Spinal cord (tissue), 10 donors: ENCODE data around the gene RIMKLB. TPM values are rescaled to one million over a fixed set of nuclear protein-coding genes. Genes with fewer than 3 reads are reported as not detected.
A peak's percentile ranks its signal among the peaks of the same experiment; 100 is the strongest.

Experiments used
- DNase-seq, 6 donors: peaks; one replicate each; pipeline versions ENCODE4 v3.0.0 to v3.0.0-alpha.2; 2013 to 2015; ENCODE audit warnings: low spot score in 6 of 6, low read depth in 4 of 6
- H3K27ac ChIP-seq: one replicate; pipeline ENCODE4 v1.5.1; 2013; ENCODE audit warnings: low read depth, low read length, control low read depth
- H3K27me3 ChIP-seq: one replicate; pipeline ENCODE4 v1.6.1; 2013; ENCODE audit warnings: low read length; ENCODE audit not compliant: control insufficient read depth, insufficient read depth
- H3K36me3 ChIP-seq: one replicate; pipeline ENCODE4 v1.6.1; 2013; ENCODE audit warnings: low read length; ENCODE audit not compliant: control insufficient read depth, insufficient read depth
- H3K4me1 ChIP-seq: one replicate; pipeline ENCODE4 v1.6.1; 2013; ENCODE audit warnings: low read length; ENCODE audit not compliant: control insufficient read depth, insufficient read depth
- H3K4me3 ChIP-seq: one replicate; pipeline ENCODE4 v1.5.1; 2013; ENCODE audit warnings: low read depth, low read length, control low read depth
- H3K9me3 ChIP-seq: one replicate; pipeline ENCODE4 v1.6.1; 2013; ENCODE audit warnings: low read length; ENCODE audit not compliant: control insufficient read depth, insufficient read depth
- WGBS: methylation state at CpG from one replicate; pipeline ENCODE4 v1.1.5; 2013; ENCODE audit warnings: missing lambda C conversion rate; ENCODE audit not compliant: insufficient coverage; 5-methylcytosine and 5-hydroxymethylcytosine counted together
- long read RNA-seq, 4 donors: transcript quantifications; one replicate each; lab custom pipeline, GENCODE V29; 2026
- polyA plus RNA-seq, 2 donors: library from polyadenylated mRNA; unstranded; fragments of 120-200 nt; gene quantifications; one replicate each; pipeline ENCODE4 v1.2.1, GENCODE V29; 2013; ENCODE audit not compliant: insufficient read length in 2 of 2
- total RNA-seq, 2 donors: library from RNA; depleted of rRNA in 1 of 2; stranded (reverse); fragments of 120-200 nt in 1 of 2; fragments of >200 nt in 1 of 2; gene quantifications; one replicate each; pipeline versions ENCODE4 v1.2.3 to v1.2.4, GENCODE V29; 2013 to 2014
- donor health status: healthy.

RIMKLB gene, protein sequence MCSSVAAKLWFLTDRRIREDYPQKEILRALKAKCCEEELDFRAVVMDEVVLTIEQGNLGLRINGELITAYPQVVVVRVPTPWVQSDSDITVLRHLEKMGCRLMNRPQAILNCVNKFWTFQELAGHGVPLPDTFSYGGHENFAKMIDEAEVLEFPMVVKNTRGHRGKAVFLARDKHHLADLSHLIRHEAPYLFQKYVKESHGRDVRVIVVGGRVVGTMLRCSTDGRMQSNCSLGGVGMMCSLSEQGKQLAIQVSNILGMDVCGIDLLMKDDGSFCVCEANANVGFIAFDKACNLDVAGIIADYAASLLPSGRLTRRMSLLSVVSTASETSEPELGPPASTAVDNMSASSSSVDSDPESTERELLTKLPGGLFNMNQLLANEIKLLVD
- total RNA-seq (100 to 1,000 TPM; 107 to 125 TPM), polyA plus RNA-seq (100 to 1,000 TPM; 167 to 203 TPM)
- long read RNA-seq, donor 1, full-length matches to known transcripts = 76 of 107 reads
- long read RNA-seq, donor 1, partial matches to known transcripts = 31 of 107 reads
- long read RNA-seq, donor 1, other reads (novel, unspliced or antisense) = 0 of 107 reads
- long read RNA-seq, donor 2, transcript RIMKLB-205 (6 exons, 2,236 nt) = major isoform, 5 of 15 reads
- long read RNA-seq, donor 2, partial matches to known transcripts = 0 of 15 reads
- long read RNA-seq, donor 2, other reads (novel, unspliced or antisense) = 6 of 15 reads
- long read RNA-seq, donor 3, full-length matches to known transcripts = 15 of 15 reads
- long read RNA-seq, donor 3, partial matches to known transcripts = 0 of 15 reads
- long read RNA-seq, donor 3, other reads (novel, unspliced or antisense) = 0 of 15 reads
- long read RNA-seq, donor 4, transcript RIMKLB-203 (2 exons, 1,893 nt) = major isoform, 27 of 114 reads
- long read RNA-seq, donor 4, transcript RIMKLB-205 (6 exons, 2,236 nt) = minor isoform, 5 of 114 reads
- long read RNA-seq, donor 4, partial matches to known transcripts = 72 of 114 reads
- long read RNA-seq, donor 4, other reads (novel, unspliced or antisense) = 5 of 114 reads

DNA sequence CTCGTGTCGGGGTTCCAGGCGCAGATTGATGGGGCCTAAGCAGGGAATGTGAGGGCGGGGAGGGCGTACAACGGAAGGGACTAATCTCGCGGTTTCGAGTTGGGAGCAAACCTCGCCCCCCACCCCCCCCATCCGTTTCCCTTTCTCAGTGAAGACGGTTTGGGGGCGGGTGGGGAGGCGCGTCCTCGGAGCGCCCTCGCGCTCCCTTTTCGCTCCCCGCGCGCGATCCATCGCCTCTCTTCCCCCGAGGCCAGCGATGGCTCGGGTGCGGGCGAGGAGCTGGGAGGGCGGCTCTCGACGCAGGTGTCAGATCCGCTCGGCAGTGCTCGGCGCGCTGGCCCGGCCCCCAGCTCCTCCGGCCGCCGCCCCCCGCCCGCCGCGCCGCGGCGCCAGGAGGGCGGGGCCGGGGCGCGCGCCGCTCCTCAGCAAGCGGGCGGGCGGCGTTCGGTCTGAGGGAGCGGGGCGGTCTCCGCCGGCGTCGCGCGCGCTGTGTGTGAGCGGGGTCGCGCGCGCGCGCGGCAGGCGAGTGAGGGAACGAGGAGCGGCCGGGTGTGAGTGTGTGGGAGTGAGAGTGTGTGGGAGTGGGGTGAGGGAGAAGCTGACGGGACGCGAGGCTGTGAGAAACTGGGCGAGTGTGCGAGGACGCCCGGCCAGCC, at the start of gene RIMKLB:
Gene RIMKLB, plus strand, starts transcription at position 516 of the 656 bp plus-strand sequence. CDS start 15,876 bp downstream, outside the sequence.
- peak within 1 kb of the TSS; percentile 96 for H3K27ac ChIP-seq
- peaks cover 8% of the 10 kb centered on the region for H3K4me1 ChIP-seq
- peak in 5 of 6 donors; percentile 78 to 97 (median 85) for DNase-seq
- no peaks in the 10 kb centered on the region for H3K27me3 ChIP-seq
- H3K36me3 ChIP-seq = peaks cover 7% of the 10 kb centered on the region
- H3K9me3 ChIP-seq = no peaks in the 10 kb centered on the region
- WGBS = under 1% methylated on average over 69 of the region's 88 CpGs
- H3K4me3 ChIP-seq = peak within 1 kb of the TSS; percentile 80

DNA sequence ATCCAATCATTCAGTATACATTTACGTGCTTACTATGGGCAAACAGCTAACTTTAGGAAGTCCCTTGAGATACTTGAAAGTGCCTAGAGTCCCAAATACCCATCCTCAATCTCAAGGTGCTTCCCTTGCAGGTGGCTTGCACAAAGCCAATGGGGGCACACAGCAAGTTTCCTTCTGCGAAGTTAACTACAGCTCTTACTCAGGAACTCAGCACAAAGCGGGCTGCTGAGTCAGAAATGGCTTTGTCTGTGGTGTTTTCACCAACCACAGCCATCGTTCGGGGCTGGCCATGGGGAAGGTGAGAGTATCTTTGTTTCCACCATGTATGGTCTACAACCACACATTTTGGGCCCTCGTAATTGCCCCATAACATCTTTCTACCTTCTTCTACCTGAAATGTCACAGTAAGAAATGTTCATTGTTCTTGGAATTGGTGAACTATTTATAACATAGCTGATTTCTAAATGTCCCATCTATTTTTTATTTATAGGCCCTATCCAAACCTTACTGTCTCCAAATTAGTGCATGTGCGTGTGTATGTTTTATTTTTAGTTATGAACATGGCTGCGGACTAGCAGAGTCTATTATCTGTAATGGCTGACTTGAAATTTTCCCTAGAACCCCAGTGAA, 49.1 kb upstream of the RIMKLB start:
- DNase-seq = no peak
- no peak overlapping the region for H3K27ac ChIP-seq
- 91% methylated on average over 4 of the region's 8 CpGs for WGBS
- H3K4me3 ChIP-seq = no peak overlapping the region
- no peaks in the 10 kb centered on the region for H3K36me3 ChIP-seq
- H3K4me1 ChIP-seq = no peaks in the 10 kb centered on the region
- H3K9me3 ChIP-seq = no peaks in the 10 kb centered on the region
- H3K27me3 ChIP-seq = peaks cover 2% of the 10 kb centered on the region

DNA sequence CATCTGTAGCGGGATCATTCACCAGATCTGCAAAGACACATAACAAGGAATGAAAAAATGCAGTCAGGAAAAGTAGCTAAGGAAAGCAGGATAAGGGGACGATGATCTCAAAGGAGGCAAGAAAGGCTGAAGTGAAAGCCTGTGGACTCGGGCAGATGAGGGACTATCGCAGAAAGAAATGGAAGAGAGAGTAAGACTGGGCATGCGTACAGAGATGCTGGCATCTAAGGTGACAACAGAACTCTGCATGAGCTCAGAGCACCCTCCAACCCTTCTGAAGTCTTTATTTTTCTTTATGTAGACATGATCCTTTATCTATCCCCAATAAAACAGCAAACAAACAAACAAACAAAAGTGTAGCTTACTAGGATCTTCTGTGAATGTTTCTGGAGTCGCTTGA, 42.4 kb upstream of the RIMKLB start:
- Histone ChIP-seq H3K4me1 (no peaks in the 10 kb centered on the region), H3K27me3 (no peaks in the 10 kb centered on the region), H3K4me3 (no peak overlapping the region), H3K9me3 (no peaks in the 10 kb centered on the region), H3K36me3 (no peaks in the 10 kb centered on the region), H3K27ac (no peak overlapping the region)
- WGBS = 88% methylated on average over 5 of the region's 6 CpGs
- DNase-seq = no peak

DNA sequence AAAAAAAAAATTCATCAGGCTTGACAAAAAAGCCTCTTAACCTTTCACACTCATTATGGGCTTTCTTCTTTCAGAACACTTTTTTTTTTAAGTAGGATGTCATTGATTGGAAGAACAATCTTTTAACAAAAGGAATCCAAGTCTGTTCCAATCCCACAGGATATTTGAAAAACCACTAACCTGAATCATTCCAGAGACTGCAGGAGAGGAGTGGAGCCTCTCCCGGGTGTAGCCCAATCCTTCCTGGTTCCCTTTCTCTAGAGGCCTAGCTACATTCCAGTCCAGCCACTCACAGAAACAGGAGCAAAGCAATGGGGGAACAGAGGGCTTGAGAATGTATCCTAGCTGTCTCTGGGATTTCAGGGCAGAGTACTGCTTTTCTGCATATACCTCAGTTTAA, 39.4 kb upstream of the RIMKLB start:
- 56% methylated on average over 1 of the region's 1 CpG for WGBS
- Histone ChIP-seq H3K9me3 (no peaks in the 10 kb centered on the region), H3K4me1 (no peaks in the 10 kb centered on the region), H3K36me3 (no peaks in the 10 kb centered on the region), H3K4me3 (no peak overlapping the region), H3K27me3 (no peaks in the 10 kb centered on the region), H3K27ac (no peak overlapping the region)
- DNase-seq = no peak

DNA sequence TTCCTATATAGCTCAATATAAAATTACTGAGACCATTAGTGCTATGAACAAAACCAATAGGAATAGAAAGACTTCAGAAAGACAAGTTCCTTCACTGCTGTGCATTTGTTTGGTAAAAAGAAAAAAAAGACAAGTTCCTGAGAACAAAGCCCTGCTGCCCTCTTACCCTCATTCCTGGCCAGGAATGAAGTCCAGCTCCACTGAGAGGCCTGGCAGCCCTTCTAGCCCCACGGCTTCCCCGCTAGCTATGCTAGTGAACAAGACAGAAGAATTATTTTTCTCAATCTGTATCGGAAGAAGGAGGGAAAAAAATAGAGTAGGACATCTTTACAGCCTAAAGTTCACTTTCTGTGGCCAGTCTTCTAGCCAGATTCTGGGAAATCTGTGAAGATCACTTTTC, 36.8 kb upstream of the RIMKLB start:
- no peak overlapping the region for H3K27ac ChIP-seq
- no peaks in the 10 kb centered on the region for H3K27me3 ChIP-seq
- H3K4me1 ChIP-seq = no peaks in the 10 kb centered on the region
- H3K9me3 ChIP-seq = no peaks in the 10 kb centered on the region
- no peak overlapping the region for H3K4me3 ChIP-seq
- DNase-seq = peak in 1 of 6 donors; percentile 31
- H3K36me3 ChIP-seq = no peaks in the 10 kb centered on the region
- no CpG with 5 or more reads among the region's 3 CpGs for WGBS

DNA sequence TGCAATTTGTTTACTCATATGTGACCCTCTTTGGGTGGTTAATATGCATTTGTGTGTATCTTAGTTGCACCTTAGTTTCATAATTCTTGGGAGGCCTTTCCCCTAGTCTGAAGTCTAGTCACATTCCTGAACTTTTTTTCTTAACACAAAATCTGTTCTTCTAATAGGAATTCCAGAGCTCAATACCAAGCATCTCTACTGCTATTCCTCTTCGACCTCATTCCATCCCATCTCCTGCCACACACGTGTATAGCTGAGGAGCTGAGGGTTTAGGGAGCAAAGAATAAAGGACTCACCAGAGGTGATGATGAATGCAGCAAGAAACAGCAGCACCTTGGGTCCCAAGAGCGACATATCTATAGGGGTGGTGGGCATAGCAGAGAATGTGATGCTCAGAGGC, 36.0 kb upstream of the RIMKLB start:
- Histone ChIP-seq H3K36me3 (no peaks in the 10 kb centered on the region), H3K4me3 (no peak overlapping the region), H3K27me3 (no peaks in the 10 kb centered on the region), H3K9me3 (no peaks in the 10 kb centered on the region), H3K27ac (no peak overlapping the region), H3K4me1 (no peaks in the 10 kb centered on the region)
- no peak for DNase-seq
- WGBS = 100% methylated on average over 1 of the region's 3 CpGs

DNA sequence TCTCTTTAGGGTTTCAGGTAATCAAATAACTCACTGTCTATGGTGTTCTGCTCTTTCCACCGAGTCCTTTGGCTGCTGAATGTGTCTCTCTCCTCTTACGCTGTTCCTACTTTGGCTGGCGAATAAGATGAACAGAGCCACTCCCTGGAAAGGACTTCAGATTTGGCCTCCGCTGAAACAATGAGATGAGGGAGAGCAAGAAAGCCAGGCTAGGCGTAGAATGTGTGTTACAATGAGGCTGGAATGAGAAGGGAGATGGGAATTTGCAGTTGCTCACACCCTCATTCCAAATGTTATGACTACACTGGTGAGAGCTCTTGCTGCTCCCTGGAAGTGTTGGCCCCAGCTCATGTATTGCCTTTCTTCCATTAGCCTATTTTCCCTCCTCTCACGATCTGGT, 35.2 kb upstream of the RIMKLB start, which contains the start of gene MFAP5:
Gene MFAP5, minus strand, starts transcription at position 234 of the 400 bp plus-strand sequence. CDS start 722 bp downstream, outside the sequence.
- DNase-seq = peak in 1 of 6 donors; percentile 42

DNA sequence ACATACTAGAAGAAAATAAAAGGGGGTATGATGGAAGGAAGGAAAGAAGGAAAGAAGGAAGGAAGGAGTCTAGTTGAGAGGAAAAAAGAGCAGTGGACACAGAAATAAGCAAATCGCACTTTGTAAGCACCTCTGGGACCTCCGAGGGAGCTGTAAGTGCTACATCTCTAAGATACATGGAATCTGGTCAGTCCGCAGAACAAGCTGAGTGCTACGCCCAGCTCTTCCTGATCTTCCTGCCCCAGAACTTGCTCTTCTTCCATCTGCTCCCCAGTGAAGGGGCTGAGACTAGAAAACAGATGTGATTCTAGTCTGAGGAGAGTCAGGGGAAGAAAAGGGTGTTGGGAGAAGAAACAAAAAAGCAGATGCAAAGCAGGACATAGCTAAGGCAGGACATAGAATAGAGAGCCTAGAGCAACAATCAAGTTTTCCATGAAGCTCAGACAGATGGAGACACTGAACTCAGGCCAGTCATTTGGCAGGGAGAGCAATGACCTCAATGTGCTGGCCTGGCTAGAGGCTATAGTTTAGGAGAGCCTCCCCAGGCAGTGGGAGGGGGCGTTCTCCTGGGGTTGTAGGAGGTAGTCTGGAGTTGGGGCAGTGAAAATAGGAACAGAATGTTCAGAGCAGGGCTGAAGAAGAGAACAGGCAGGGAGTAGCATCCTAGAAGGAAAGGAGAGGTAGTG, 33.4 kb upstream of the RIMKLB start:
- H3K4me3 ChIP-seq = no peak overlapping the region
- DNase-seq = peak in 1 of 6 donors; percentile 40
- no peaks in the 10 kb centered on the region for H3K36me3 ChIP-seq
- H3K9me3 ChIP-seq = no peaks in the 10 kb centered on the region
- peak overlapping the region; percentile 53 for H3K27ac ChIP-seq
- no peaks in the 10 kb centered on the region for H3K4me1 ChIP-seq
- H3K27me3 ChIP-seq = no peaks in the 10 kb centered on the region
- 88% methylated on average over 5 of the region's 5 CpGs for WGBS

More for the DNA sequence above, 35.2 kb upstream of the RIMKLB start, which contains the start of gene MFAP5:
- Histone ChIP-seq H3K27ac (peak within 1 kb of the TSS; percentile 22), H3K9me3 (no peaks in the 10 kb centered on the region), H3K36me3 (no peaks in the 10 kb centered on the region), H3K27me3 (no peaks in the 10 kb centered on the region), H3K4me1 (no peaks in the 10 kb centered on the region), H3K4me3 (peak within 1 kb of the TSS; percentile 2)
- no CpG with 5 or more reads among the region's 6 CpGs for WGBS
